ENCODE data around the gene ZDHHC14.
"Not testable (repeated sequence)": the region's sequence is repeated elsewhere in the genome, so short reads cannot be mapped to it uniquely, and the experiment has no call there.

Gene ZDHHC14

DNA sequence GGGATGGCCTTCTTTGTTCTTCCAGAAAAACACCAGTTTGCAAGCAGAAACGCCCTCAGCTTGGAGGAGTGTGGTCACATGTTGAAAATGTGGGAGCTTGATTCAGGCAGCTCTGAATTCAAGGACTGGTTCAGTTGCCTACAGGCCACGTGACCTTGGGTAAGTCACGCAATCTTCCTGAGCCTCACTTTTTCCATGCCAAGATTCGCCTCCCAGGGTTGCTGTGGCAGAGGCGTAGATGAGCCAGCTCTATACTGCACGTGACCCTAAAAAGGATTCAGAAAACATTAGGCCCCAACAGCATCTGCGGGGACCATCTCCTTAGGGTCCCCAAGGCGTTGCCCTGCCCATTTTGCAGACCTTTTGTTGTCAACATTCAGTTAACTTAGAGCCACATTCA, 330.1 kb downstream of the ZDHHC14 start:
- H3K4me2 ChIP-seq: no peak overlapping the region

GRCh38 chr6:157712585-157713295, 331.8 kb downstream of the ZDHHC14 start:
- TF ChIP-seq Cebpa-rat (IDR thresholded peaks at IDR 0.05): no peak
- no peaks in the 10 kb centered on the region for H3K4me1 ChIP-seq

More for the DNA sequence above, 330.1 kb downstream of the ZDHHC14 start:
- H3K36me3 ChIP-seq: no peaks in the 10 kb centered on the region
- H3K4me3 ChIP-seq: no peak overlapping the region
- H3K27me3 ChIP-seq: no peaks in the 10 kb centered on the region
- no peaks in the 10 kb centered on the region for H3K9me3 ChIP-seq
- H3K9ac ChIP-seq: no peak overlapping the region
- TF ChIP-seq Cebpa-rat (IDR thresholded peaks at IDR 0.05): no peak
- no peak overlapping the region for H3K27ac ChIP-seq
- H4K20me1 ChIP-seq: no peaks in the 10 kb centered on the region
- no peaks in the 10 kb centered on the region for H3K4me1 ChIP-seq

GRCh38 chr6:157713451-157714152, 332.6 kb downstream of the ZDHHC14 start:
- Histone ChIP-seq H3K4me1 (no peaks in the 10 kb centered on the region), H4K20me1 (no peaks in the 10 kb centered on the region), H3K4me2 (no peak overlapping the region), H3K4me3 (no peak overlapping the region), H3K27ac (no peak overlapping the region), H3K9ac (no peak overlapping the region), H3K36me3 (no peaks in the 10 kb centered on the region), H3K27me3 (no peaks in the 10 kb centered on the region), H3K9me3 (no peaks in the 10 kb centered on the region)
- TF ChIP-seq Cebpa-rat (IDR thresholded peaks at IDR 0.05): no peak

More at GRCh38 chr6:157712585-157713295, 331.8 kb downstream of the ZDHHC14 start:
- Histone ChIP-seq H3K36me3 (no peaks in the 10 kb centered on the region), H3K4me2 (no peak overlapping the region), H3K9me3 (no peaks in the 10 kb centered on the region), H3K9ac (no peak overlapping the region), H3K27ac (no peak overlapping the region), H4K20me1 (no peaks in the 10 kb centered on the region), H3K4me3 (no peak overlapping the region), H3K27me3 (no peaks in the 10 kb centered on the region)

GRCh38 chr6:157714153-157714490, 333.1 kb downstream of the ZDHHC14 start:
- H4K20me1 ChIP-seq: no peaks in the 10 kb centered on the region

DNA sequence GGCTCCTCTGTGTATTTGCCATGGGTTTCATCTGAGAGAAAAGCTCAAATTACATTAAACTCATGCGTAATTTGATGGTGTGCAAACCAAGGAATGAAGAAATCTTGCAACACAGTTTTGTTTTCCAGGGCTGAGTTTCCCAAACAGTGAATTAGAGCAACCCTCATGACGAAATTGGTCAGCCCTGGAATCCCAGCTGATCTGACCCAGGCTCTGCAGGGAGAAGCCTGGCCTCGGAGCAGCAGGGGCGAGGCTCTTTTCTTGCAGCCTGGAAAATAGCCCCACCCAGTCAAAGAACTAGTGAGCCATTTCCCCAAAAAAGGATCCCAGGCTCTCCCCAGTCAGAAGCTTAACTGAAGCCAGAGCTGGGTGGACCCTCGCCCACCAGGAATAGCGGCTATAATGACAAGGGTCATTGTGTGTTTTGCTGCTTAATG, 334.8 kb downstream of the ZDHHC14 start:
- TF ChIP-seq Cebpa-rat (IDR thresholded peaks at IDR 0.05): no peak
- Histone ChIP-seq H3K4me3 (no peak overlapping the region), H3K4me2 (no peak overlapping the region)

More at GRCh38 chr6:157714153-157714490, 333.1 kb downstream of the ZDHHC14 start:
- Histone ChIP-seq H3K4me2 (no peak overlapping the region), H3K36me3 (no peaks in the 10 kb centered on the region), H3K9ac (no peak overlapping the region), H3K27ac (no peak overlapping the region), H3K4me1 (no peaks in the 10 kb centered on the region), H3K9me3 (no peaks in the 10 kb centered on the region), H3K4me3 (no peak overlapping the region), H3K27me3 (no peaks in the 10 kb centered on the region)
- TF ChIP-seq Cebpa-rat (IDR thresholded peaks at IDR 0.05): no peak

DNA sequence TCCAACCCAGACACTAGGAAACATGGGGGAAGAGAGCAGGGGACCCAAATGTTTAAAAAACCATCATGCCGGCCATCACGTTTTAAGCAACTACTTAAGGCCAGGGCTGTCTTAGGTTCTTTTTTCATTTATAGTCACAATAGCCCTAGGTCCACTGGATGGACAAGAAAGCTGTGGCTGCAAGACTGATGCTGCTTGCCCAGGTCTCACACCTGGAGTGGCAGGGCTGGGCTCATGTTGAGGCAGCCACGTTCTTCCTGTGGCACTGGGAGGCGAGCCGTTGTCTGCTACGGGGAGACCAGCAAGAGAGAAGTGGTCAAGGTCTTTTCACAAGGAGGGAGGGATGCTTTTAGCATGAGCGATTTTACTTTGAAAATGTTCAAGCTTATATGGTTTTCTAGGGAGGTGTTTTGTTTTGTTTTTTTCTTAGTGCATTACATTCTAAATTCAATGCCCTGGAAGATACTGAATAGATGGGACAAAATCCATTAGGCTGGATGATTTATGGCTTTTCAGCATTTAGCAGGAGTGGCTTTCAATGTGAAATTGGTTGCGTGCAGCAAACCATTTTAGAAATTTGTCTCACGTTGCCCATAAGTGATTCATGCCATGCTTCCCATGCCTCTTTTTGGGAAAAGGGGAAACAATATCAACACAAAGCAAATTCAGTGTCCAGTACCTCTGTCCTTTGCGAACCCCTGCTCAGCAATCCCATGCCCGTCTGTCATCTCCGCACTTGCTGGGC, 335.4 kb downstream of the ZDHHC14 start:
- TF ChIP-seq Cebpa-rat (IDR thresholded peaks at IDR 0.05): no peak
- Histone ChIP-seq H3K4me1 (no peaks in the 10 kb centered on the region), H3K4me2 (no peak overlapping the region), H3K36me3 (no peaks in the 10 kb centered on the region), H3K4me3 (no peak overlapping the region), H4K20me1 (no peaks in the 10 kb centered on the region), H3K27ac (no peak overlapping the region), H3K9me3 (no peaks in the 10 kb centered on the region), H3K27me3 (no peaks in the 10 kb centered on the region), H3K9ac (no peak overlapping the region)

More for the DNA sequence above, 334.8 kb downstream of the ZDHHC14 start:
- Histone ChIP-seq H3K36me3 (no peaks in the 10 kb centered on the region), H3K27me3 (no peaks in the 10 kb centered on the region), H3K9me3 (no peaks in the 10 kb centered on the region), H3K27ac (no peak overlapping the region), H3K9ac (no peak overlapping the region), H3K4me1 (no peaks in the 10 kb centered on the region), H4K20me1 (no peaks in the 10 kb centered on the region)

DNA sequence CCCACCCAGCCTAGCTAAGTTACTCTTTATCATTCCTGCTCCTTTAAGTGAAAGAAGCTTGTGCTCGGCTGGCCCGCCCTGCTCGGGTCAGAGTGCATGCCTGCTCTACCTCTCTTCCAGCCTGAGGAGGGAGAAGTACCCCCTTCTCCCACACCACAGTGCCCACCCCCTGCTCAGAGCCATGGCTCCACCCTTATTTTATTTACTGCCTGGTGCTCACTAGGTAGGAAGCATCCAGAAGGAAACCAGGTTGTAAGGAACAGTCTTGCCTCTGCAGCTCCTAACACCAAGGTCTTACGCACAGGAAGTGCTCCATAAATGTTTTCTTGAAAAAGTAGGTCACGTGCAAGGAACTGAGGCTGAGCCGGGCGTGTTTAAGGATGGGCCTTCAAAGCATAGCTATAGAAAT, 336.4 kb downstream of the ZDHHC14 start:
- Histone ChIP-seq H3K4me1 (no peaks in the 10 kb centered on the region), H4K20me1 (no peaks in the 10 kb centered on the region)
- TF ChIP-seq Cebpa-rat (IDR thresholded peaks at IDR 0.05): no peak

GRCh38 chr6:157718503-157719187, 337.7 kb downstream of the ZDHHC14 start:
- no peaks in the 10 kb centered on the region for H4K20me1 ChIP-seq
- no peaks in the 10 kb centered on the region for H3K27me3 ChIP-seq
- H3K9me3 ChIP-seq: no peaks in the 10 kb centered on the region
- H3K4me2 ChIP-seq: no peak overlapping the region
- H3K4me1 ChIP-seq: no peaks in the 10 kb centered on the region
- H3K9ac ChIP-seq: no peak overlapping the region
- no peaks in the 10 kb centered on the region for H3K36me3 ChIP-seq
- no peak overlapping the region for H3K4me3 ChIP-seq
- no peak for TF ChIP-seq Cebpa-rat (IDR thresholded peaks at IDR 0.05)
- no peak overlapping the region for H3K27ac ChIP-seq

More for the DNA sequence above, 336.4 kb downstream of the ZDHHC14 start:
- no peak overlapping the region for H3K4me2 ChIP-seq
- H3K9ac ChIP-seq: no peak overlapping the region
- no peaks in the 10 kb centered on the region for H3K27me3 ChIP-seq
- H3K27ac ChIP-seq: no peak overlapping the region
- no peaks in the 10 kb centered on the region for H3K9me3 ChIP-seq
- no peak overlapping the region for H3K4me3 ChIP-seq
- no peaks in the 10 kb centered on the region for H3K36me3 ChIP-seq

DNA sequence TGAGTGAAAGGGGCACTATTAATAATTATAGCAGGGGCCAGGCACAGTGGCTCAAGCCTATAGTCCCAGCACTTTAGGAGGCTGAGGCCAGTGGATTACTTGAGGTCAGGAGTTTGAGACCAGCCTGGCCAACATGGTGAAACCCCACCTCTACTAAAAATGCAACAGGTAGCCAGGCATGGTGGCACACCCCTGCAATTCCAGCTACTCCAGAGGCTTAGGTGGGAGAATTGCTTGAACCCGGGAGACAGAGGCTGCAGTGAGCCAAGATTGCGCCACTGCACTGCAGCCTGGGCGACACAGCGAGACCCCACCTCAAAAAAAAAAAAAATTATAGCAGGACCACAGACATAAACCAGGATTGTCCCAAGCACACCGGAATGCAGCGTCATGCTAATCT, 340.0 kb downstream of the ZDHHC14 start:
- H3K4me3 ChIP-seq, H3K4me2 ChIP-seq, H3K27ac ChIP-seq, H3K4me1 ChIP-seq, H3K36me3 ChIP-seq, H4K20me1 ChIP-seq, H3K9ac ChIP-seq, H3K27me3 ChIP-seq: not testable (repeated sequence)
- peaks cover 23% of the 10 kb centered on the region for H3K9me3 ChIP-seq
